ENCODE results near the gene GSG1. TPM values are rescaled to one million over a fixed set of nuclear protein-coding genes. Genes with fewer than 3 reads are reported as not detected.

GSG1 gene
- total RNA-seq, 1 experiment from 2014 or later, result 0.22 TPM

DNA sequence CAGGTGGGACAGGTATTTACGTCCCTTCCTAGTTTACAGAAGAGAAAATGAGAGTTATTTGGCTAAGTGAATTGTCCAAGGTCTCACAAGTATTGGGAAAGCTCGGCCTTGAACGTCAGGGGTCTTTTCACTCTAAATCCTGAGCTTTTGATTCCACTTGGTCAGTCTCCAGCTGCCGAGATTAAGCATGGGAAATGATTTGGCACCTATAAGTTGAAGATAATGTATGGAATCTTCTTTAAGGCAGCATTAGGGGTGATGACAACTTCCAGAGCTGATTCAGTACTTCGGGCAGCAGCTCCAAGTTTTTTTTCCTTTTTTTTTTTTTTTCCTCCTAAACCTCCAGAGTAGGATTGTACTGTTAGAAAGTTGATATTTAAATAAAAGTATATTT is 58.6 kb downstream of the GSG1 start:
- no peak overlapping the region for H3K27ac Mint-ChIP-seq
- Histone ChIP-seq H2BK15ac (ENCODE audit: low read depth, low read length) (no peak overlapping the region), H3K79me2 (ENCODE audit: insufficient read depth, low read length) (no peaks in the 10 kb centered on the region), H3K23ac (ENCODE audit: insufficient read length, low read depth, low read length) (no peak overlapping the region), H3K27ac (ENCODE audit: insufficient read length, low read depth, low read length) (no peak overlapping the region), H2BK12ac (ENCODE audit: insufficient read length, low read depth, low read length) (no peak overlapping the region), H4K20me1 (ENCODE audit: control insufficient read depth, insufficient read depth, insufficient read length) (no peaks in the 10 kb centered on the region), H2AFZ (ENCODE audit: low read length) (no peak overlapping the region), H3K4me2 (ENCODE audit: insufficient read depth, insufficient read length, low read length) (peak overlapping the region; percentile 80), H4K91ac (ENCODE audit: insufficient read length, low read depth, low read length) (no peak overlapping the region), H3K56ac (ENCODE audit: insufficient read length, low read depth, low read length) (no peak overlapping the region), H3K23me2 (ENCODE audit: insufficient read length, low read depth, low read length, poor library complexity, severe bottlenecking) (peaks cover 3% of the 10 kb centered on the region), H3K9ac (ENCODE audit: extremely low read depth, insufficient read length, low read length) (no peak overlapping the region), H3T11ph (ENCODE audit: low read length) (no peak overlapping the region), H3K4me1 (ENCODE audit: insufficient read depth, low read length) (no peaks in the 10 kb centered on the region; the same call in 1 of the 2 replicates), H3K79me1 (ENCODE audit: insufficient read depth, low read depth, low read length, poor library complexity, severe bottlenecking) (no peaks in the 10 kb centered on the region), H4K5ac (ENCODE audit: insufficient read length, low read depth, low read length) (no peak overlapping the region), H4K8ac (replicated peaks; ENCODE audit: insufficient read length, low read depth, low read length) (no peak overlapping the region), H3K27me3 (ENCODE audit: insufficient read depth, low read length) (no peaks in the 10 kb centered on the region), H2BK20ac (ENCODE audit: low read depth, low read length, poor library complexity, severe bottlenecking) (no peak overlapping the region), H3K18ac (ENCODE audit: insufficient read length, low read depth, low read length) (no peak overlapping the region), H2BK120ac (ENCODE audit: low read depth, low read length, poor library complexity, severe bottlenecking) (no peak overlapping the region), H2BK5ac (ENCODE audit: insufficient read length, low read length) (no peak overlapping the region), H3K9me3 (ENCODE audit: control insufficient read depth, low read depth, low read length) (no peaks in the 10 kb centered on the region), H3K4ac (ENCODE audit: low read depth, low read length) (no peak overlapping the region), H3K14ac (ENCODE audit: insufficient read depth, low read length) (no peak overlapping the region), H2AK5ac (ENCODE audit: insufficient read length, low read length) (no peak overlapping the region)
- peaks cover 15% of the 10 kb centered on the region for H3K27me3 Mint-ChIP-seq (ENCODE audit: low read depth)
- TF ChIP-seq, protein P1, sequence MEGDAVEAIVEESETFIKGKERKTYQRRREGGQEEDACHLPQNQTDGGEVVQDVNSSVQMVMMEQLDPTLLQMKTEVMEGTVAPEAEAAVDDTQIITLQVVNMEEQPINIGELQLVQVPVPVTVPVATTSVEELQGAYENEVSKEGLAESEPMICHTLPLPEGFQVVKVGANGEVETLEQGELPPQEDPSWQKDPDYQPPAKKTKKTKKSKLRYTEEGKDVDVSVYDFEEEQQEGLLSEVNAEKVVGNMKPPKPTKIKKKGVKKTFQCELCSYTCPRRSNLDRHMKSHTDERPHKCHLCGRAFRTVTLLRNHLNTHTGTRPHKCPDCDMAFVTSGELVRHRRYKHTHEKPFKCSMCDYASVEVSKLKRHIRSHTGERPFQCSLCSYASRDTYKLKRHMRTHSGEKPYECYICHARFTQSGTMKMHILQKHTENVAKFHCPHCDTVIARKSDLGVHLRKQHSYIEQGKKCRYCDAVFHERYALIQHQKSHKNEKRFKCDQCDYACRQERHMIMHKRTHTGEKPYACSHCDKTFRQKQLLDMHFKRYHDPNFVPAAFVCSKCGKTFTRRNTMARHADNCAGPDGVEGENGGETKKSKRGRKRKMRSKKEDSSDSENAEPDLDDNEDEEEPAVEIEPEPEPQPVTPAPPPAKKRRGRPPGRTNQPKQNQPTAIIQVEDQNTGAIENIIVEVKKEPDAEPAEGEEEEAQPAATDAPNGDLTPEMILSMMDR (conservative IDR thresholded peaks at IDR 0.05), result no peak
- peak overlapping the region; percentile 78 to 90 for H3K4me3 Mint-ChIP-seq
- peaks cover 36 to 48% of the 10 kb centered on the region in 2 experiments for H3K4me1 Mint-ChIP-seq
- no peaks in the 10 kb centered on the region for H3K9me3 Mint-ChIP-seq
- WGBS (ENCODE audit: extremely low coverage, insufficient read length, low lambda C conversion rate), result no CpG with 5 or more reads among the region's 5 CpGs
- H3K36me3 Mint-ChIP-seq (ENCODE audit: insufficient read depth in 1 of 3, low read depth in 3 of 3), result peaks cover 0 to 4% (median 0%) of the 10 kb centered on the region in 3 experiments; a peak in 2 of 7 replicates
- no peak for DNase-seq
